Measurements from ENCODE around the gene COL16A1.

The COL16A1 gene

GRCh38 chr1:31717341-31717740 is 13.5 kb upstream of the COL16A1 start:
- Histone ChIP-seq H3F3A (ENCODE audit: insufficient read depth, low read length) (no peaks in the 10 kb centered on the region), H3K4me1 (ENCODE audit: low read length) (0 out of 2 replicates have a peak, but pooled peaks cover 4% of the 10 kb centered on the region), H3K27me3 (replicated peaks; ENCODE audit: insufficient read depth, low read length) (peaks cover 47% of the 10 kb centered on the region), H3K4me2 (ENCODE audit: low read depth, low read length) (no peak overlapping the region), H3K36me3 (replicated peaks; ENCODE audit: insufficient read depth, low read length) (no peaks in the 10 kb centered on the region), H3K27ac (ENCODE audit: low read length) (no peak overlapping the region), H3K79me2 (ENCODE audit: low read length) (no peaks in the 10 kb centered on the region), H3K9me2 (replicated peaks; ENCODE audit: insufficient read depth, low read length) (no peaks in the 10 kb centered on the region), H3K9ac (ENCODE audit: low read length) (no peak overlapping the region), H3K9me3 (replicated peaks; ENCODE audit: insufficient read depth, low read length) (no peaks in the 10 kb centered on the region), H4K20me1 (ENCODE audit: insufficient read depth, low read length) (no peaks in the 10 kb centered on the region), H2AFZ (ENCODE audit: low read length) (no peak overlapping the region), H3K4me3 (ENCODE audit: low read length) (no peak overlapping the region)
- TF ChIP-seq, protein P1, sequence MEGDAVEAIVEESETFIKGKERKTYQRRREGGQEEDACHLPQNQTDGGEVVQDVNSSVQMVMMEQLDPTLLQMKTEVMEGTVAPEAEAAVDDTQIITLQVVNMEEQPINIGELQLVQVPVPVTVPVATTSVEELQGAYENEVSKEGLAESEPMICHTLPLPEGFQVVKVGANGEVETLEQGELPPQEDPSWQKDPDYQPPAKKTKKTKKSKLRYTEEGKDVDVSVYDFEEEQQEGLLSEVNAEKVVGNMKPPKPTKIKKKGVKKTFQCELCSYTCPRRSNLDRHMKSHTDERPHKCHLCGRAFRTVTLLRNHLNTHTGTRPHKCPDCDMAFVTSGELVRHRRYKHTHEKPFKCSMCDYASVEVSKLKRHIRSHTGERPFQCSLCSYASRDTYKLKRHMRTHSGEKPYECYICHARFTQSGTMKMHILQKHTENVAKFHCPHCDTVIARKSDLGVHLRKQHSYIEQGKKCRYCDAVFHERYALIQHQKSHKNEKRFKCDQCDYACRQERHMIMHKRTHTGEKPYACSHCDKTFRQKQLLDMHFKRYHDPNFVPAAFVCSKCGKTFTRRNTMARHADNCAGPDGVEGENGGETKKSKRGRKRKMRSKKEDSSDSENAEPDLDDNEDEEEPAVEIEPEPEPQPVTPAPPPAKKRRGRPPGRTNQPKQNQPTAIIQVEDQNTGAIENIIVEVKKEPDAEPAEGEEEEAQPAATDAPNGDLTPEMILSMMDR (IDR thresholded peaks at IDR 0.05; ENCODE audit: low read length) = no peak
- TF ChIP-seq EZH2phosphoT487 (IDR thresholded peaks at IDR 0.05; ENCODE audit: low read length) (no peak), EZH2 (optimal IDR thresholded peaks at IDR 0.05; ENCODE audit: low read depth, low read length) (no peak)
- no peak for DNase-seq

- TF ChIP-seq EZH2 (optimal IDR thresholded peaks at IDR 0.05; ENCODE audit: low read depth, low read length) (no peak), EZH2phosphoT487 (IDR thresholded peaks at IDR 0.05; ENCODE audit: low read length) (no peak)
- TF ChIP-seq, protein P1 (IDR thresholded peaks at IDR 0.05; ENCODE audit: low read length) = no peak
- no peak for DNase-seq
- Histone ChIP-seq H3K9me3 (replicated peaks; ENCODE audit: insufficient read depth, low read length) (no peaks in the 10 kb centered on the region), H3F3A (ENCODE audit: insufficient read depth, low read length) (no peaks in the 10 kb centered on the region), H3K9ac (ENCODE audit: low read length) (no peak overlapping the region), H3K4me3 (ENCODE audit: low read length) (no peak overlapping the region), H4K20me1 (ENCODE audit: insufficient read depth, low read length) (no peaks in the 10 kb centered on the region), H3K36me3 (replicated peaks; ENCODE audit: insufficient read depth, low read length) (no peaks in the 10 kb centered on the region), H2AFZ (ENCODE audit: low read length) (no peak overlapping the region), H3K4me2 (ENCODE audit: low read depth, low read length) (peak overlapping the region; percentile 96), H3K27me3 (replicated peaks; ENCODE audit: insufficient read depth, low read length) (peaks cover 43% of the 10 kb centered on the region), H3K27ac (ENCODE audit: low read length) (no peak overlapping the region), H3K9me2 (replicated peaks; ENCODE audit: insufficient read depth, low read length) (no peaks in the 10 kb centered on the region), H3K79me2 (ENCODE audit: low read length) (no peaks in the 10 kb centered on the region), H3K4me1 (ENCODE audit: low read length) (0 out of 2 replicates have a peak, but pooled peaks cover 4% of the 10 kb centered on the region)
Observed at GRCh38 chr1:31715873-31716220, 12.0 kb upstream of the COL16A1 start.

- Histone ChIP-seq H3K4me1 (ENCODE audit: low read length) (0 out of 2 replicates have a peak, but pooled peaks cover 4% of the 10 kb centered on the region), H3K9me3 (replicated peaks; ENCODE audit: insufficient read depth, low read length) (no peaks in the 10 kb centered on the region), H3K36me3 (replicated peaks; ENCODE audit: insufficient read depth, low read length) (no peaks in the 10 kb centered on the region), H3F3A (ENCODE audit: insufficient read depth, low read length) (no peaks in the 10 kb centered on the region), H3K4me3 (ENCODE audit: low read length) (peak overlapping the region; percentile 63), H2AFZ (ENCODE audit: low read length) (peak overlapping the region; percentile 67), H3K9me2 (replicated peaks; ENCODE audit: insufficient read depth, low read length) (no peaks in the 10 kb centered on the region), H3K4me2 (ENCODE audit: low read depth, low read length) (peak overlapping the region; percentile 96), H3K9ac (ENCODE audit: low read length) (no peak overlapping the region; the same call in 1 of the 2 replicates), H3K79me2 (ENCODE audit: low read length) (no peaks in the 10 kb centered on the region), H4K20me1 (ENCODE audit: insufficient read depth, low read length) (no peaks in the 10 kb centered on the region), H3K27me3 (replicated peaks; ENCODE audit: insufficient read depth, low read length) (peaks cover 40% of the 10 kb centered on the region), H3K27ac (ENCODE audit: low read length) (no peak overlapping the region)
- no peak for TF ChIP-seq EZH2 (optimal IDR thresholded peaks at IDR 0.05; ENCODE audit: low read depth, low read length)
- TF ChIP-seq, protein P1 (IDR thresholded peaks at IDR 0.05; ENCODE audit: low read length) = peak; percentile 65
- no peak for TF ChIP-seq EZH2phosphoT487 (IDR thresholded peaks at IDR 0.05; ENCODE audit: low read length)
- DNase-seq = peak; percentile 36
Observed at GRCh38 chr1:31715087-31715872, 11.5 kb upstream of the COL16A1 start.

Measured in MM.1S (cell line).